Muscle of leg (tissue), 11 donors: ENCODE data around the gene PYGM. TPM values are rescaled to one million over a fixed set of nuclear protein-coding genes. Genes with fewer than 3 reads are reported as not detected.

Experiments used
- DNase-seq: peaks from one replicate; pipeline ENCODE4 v3.0.0; 2013
- H3K27ac ChIP-seq: one replicate; pipeline ENCODE4 v1.5.1; 2013; ENCODE audit warnings: mild to moderate bottlenecking, low read length, control low read depth
- H3K27me3 ChIP-seq: one replicate; pipeline ENCODE4 v1.6.1; 2013; ENCODE audit warnings: low read length; ENCODE audit not compliant: control insufficient read depth, insufficient read depth
- H3K36me3 ChIP-seq: one replicate; pipeline ENCODE4 v1.6.1; 2013; ENCODE audit warnings: low read length; ENCODE audit not compliant: control insufficient read depth, insufficient read depth
- H3K4me1 ChIP-seq: one replicate; pipeline ENCODE4 v1.6.1; 2013; ENCODE audit warnings: low read length; ENCODE audit not compliant: control insufficient read depth, insufficient read depth
- H3K4me3 ChIP-seq: one replicate; pipeline ENCODE4 v1.5.1; 2013; ENCODE audit warnings: low read length, control low read depth
- H3K9me3 ChIP-seq: replicated peaks from 2 replicates; pipeline ENCODE4 v1.6.1; 2013; ENCODE audit warnings: low read depth, low read length; ENCODE audit not compliant: control insufficient read depth
- WGBS: methylation state at CpG from one replicate; pipeline ENCODE4 v1.1.5; 2013; ENCODE audit warnings: missing lambda C conversion rate; ENCODE audit not compliant: insufficient coverage; 5-methylcytosine and 5-hydroxymethylcytosine counted together
- polyA plus RNA-seq, 8 donors: library from polyadenylated mRNA; unstranded; fragments of 120-200 nt; gene quantifications; one replicate each; pipeline versions ENCODE4 v1.2.1 to v1.2.3, GENCODE V29; 2013; ENCODE audit warnings: inconsistent platforms in 1 of 8, low replicate concordance in 1 of 8; ENCODE audit not compliant: insufficient read length in 8 of 8, insufficient read depth in 1 of 8
- total RNA-seq: library from RNA; stranded (reverse); fragments of 120-200 nt; gene quantifications from one replicate; pipeline ENCODE4 v1.2.4, GENCODE V29; 2013

Gene PYGM
- total and polyA plus RNA-seq, 9 donors, result 60.3 to 328 (median 182) TPM

DNA sequence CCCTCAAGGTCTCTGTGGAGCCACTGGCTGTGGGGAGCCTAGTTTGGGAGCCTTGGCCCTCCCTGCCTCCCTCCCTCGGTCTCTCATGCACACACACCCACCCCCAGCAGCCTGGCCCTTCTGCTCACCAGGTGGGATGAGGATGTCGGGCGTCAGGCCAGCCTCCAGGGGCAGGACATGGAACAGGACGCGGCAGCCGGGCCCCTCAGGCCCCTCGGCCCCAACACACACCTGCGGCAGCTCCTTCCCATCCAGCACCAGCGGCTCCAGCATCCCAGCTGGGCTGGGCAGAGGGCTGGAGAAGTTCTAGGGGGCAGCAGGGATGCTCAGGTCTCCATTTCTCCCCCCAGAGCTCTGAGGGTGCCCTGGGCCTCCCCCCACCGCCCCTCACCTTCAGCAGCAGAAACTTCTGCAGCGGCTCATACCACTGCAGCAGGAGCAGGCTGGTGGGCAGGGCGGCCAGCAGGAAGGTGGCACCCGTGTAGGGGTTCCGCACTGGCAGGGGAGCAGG, 32.1 kb upstream of the PYGM start:
- Histone ChIP-seq H3K9me3 (no peaks in the 10 kb centered on the region), H3K27me3 (no peaks in the 10 kb centered on the region), H3K4me1 (peaks cover 18% of the 10 kb centered on the region), H3K4me3 (no peak overlapping the region), H3K27ac (no peak overlapping the region), H3K36me3 (peaks cover 23% of the 10 kb centered on the region)
- 77% methylated on average over 7 of the region's 14 CpGs for WGBS
- DNase-seq, result no peak

DNA sequence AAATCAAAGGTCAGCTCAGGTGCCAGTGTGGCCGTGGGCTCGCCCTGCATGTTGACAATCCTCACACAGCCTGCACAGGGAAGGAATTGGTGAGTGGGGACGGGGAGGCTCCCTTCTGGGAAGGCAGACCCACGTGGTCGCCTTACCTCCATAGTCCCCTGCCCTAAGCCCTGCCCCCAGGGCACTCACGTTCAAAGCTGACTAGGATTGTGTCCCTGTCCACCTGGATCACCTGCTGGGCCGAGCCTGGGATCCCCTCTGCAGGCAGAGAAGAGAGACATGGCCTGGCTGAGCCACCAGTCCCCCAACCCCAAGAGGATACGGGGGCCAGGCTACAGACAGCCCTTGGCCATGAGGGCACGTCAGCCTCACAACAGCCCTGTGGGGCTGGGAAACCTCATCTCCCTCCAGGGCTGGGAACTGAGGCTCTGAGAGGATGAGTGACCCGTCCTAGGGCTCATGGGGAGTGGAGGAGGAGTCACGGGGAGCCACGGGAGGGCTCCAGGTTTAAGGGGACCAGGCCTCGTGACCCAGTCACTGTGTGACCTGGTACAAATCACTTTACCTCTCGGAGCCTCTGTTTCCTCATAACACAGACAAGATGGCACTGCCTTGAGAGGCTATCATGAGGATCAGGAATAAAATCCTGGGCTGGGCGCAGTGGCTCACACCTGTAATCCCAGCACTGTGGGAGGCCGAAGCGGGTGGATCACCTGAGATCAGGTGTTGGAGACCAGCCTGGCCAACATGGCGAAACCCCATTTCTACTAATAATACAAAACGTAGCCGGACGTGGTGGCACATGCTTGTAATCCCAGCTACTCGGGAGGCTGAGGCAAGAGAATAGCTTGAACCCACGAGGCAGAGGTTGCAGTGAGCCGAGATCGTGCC, 30.7 kb upstream of the PYGM start:
- 81% methylated on average over 15 of the region's 25 CpGs for WGBS
- Histone ChIP-seq H3K4me3 (no peak overlapping the region), H3K9me3 (no peaks in the 10 kb centered on the region), H3K27ac (no peak overlapping the region), H3K27me3 (no peaks in the 10 kb centered on the region), H3K4me1 (peaks cover 18% of the 10 kb centered on the region), H3K36me3 (peaks cover 19% of the 10 kb centered on the region)
- no peak for DNase-seq

DNA sequence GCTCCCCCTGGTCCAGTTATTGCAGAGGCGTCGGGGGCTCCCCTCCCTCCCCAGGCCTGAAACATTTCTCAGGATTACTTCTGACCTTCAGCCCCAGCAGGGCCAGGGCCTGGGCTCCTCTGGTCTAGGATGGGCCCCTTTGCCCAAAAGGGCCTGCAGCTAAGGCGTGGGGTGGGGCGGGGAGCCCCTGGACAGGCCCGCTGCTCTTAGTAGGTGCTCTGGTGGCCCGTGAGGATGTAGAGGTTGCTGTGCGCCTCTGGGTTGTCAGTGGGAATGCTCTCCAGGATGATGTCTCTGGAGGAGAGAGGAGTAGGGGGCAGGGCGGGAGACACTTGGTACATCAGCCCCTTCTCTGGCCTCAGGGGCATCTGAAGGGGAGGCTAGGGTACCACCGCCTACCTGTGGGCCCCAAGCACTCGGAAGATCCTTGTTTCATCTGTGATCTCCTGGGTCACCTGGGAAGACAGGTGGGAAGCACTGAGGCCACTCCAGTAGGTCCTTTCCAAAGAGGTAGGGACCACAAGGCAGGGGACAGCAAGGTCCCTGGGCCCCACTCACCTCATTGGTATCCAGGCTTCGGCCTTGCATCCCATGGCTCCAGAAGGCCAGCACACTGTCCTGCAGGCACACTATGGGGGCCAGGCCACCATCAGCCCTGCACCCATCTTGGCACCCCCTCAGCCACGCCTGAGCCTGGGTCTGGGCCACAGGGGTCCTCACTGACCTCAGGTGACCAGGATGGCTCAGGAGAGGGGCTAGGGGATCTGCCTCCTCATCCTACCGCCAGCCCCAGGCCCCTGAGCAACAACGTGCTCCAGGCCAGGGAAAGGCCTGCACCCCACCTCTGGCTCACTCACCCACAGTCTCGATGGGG, 29.8 kb upstream of the PYGM start:
- 92% methylated on average over 10 of the region's 15 CpGs for WGBS
- no peak overlapping the region for H3K27ac ChIP-seq
- H3K4me3 ChIP-seq, result no peak overlapping the region
- no peaks in the 10 kb centered on the region for H3K27me3 ChIP-seq
- H3K36me3 ChIP-seq, result peaks cover 19% of the 10 kb centered on the region
- no peak for DNase-seq
- no peaks in the 10 kb centered on the region for H3K9me3 ChIP-seq
- peaks cover 18% of the 10 kb centered on the region for H3K4me1 ChIP-seq

GRCh38 chr11:64788321-64789215, 28.8 kb upstream of the PYGM start:
- peaks cover 12% of the 10 kb centered on the region for H3K4me1 ChIP-seq
- H3K9me3 ChIP-seq, result no peaks in the 10 kb centered on the region
- 79% methylated on average over 6 of the region's 9 CpGs for WGBS
- H3K36me3 ChIP-seq, result peaks cover 19% of the 10 kb centered on the region
- no peaks in the 10 kb centered on the region for H3K27me3 ChIP-seq
- no peak for DNase-seq
- H3K27ac ChIP-seq, result no peak overlapping the region
- no peak overlapping the region for H3K4me3 ChIP-seq

- Histone ChIP-seq H3K4me3 (no peak overlapping the region), H3K4me1 (peaks cover 6% of the 10 kb centered on the region), H3K27ac (no peak overlapping the region), H3K36me3 (peaks cover 21% of the 10 kb centered on the region), H3K27me3 (no peaks in the 10 kb centered on the region), H3K9me3 (no peaks in the 10 kb centered on the region)
- peak; percentile 58 for DNase-seq
- 11% methylated on average over 8 of the region's 15 CpGs for whole genome bisulfite sequencing
Measured at GRCh38 chr11:64787526-64788320, 27.9 kb upstream of the PYGM start.

GRCh38 chr11:64786308-64786707, 26.5 kb upstream of the PYGM start:
- Histone ChIP-seq H3K4me1 (peaks cover 6% of the 10 kb centered on the region), H3K9me3 (no peaks in the 10 kb centered on the region), H3K36me3 (peaks cover 20% of the 10 kb centered on the region), H3K27me3 (no peaks in the 10 kb centered on the region), H3K27ac (no peak overlapping the region), H3K4me3 (no peak overlapping the region)
- DNase-seq, result no peak
- 93% methylated on average over 8 of the region's 10 CpGs for WGBS

- Histone ChIP-seq H3K4me3 (no peak overlapping the region), H3K27ac (no peak overlapping the region), H3K27me3 (no peaks in the 10 kb centered on the region), H3K9me3 (no peaks in the 10 kb centered on the region), H3K36me3 (peaks cover 23% of the 10 kb centered on the region), H3K4me1 (peaks cover 6% of the 10 kb centered on the region)
- no peak for DNase-seq
- no CpG with 5 or more reads among the region's 12 CpGs for WGBS
Measured at GRCh38 chr11:64784813-64785581, 25.2 kb upstream of the PYGM start.

DNA sequence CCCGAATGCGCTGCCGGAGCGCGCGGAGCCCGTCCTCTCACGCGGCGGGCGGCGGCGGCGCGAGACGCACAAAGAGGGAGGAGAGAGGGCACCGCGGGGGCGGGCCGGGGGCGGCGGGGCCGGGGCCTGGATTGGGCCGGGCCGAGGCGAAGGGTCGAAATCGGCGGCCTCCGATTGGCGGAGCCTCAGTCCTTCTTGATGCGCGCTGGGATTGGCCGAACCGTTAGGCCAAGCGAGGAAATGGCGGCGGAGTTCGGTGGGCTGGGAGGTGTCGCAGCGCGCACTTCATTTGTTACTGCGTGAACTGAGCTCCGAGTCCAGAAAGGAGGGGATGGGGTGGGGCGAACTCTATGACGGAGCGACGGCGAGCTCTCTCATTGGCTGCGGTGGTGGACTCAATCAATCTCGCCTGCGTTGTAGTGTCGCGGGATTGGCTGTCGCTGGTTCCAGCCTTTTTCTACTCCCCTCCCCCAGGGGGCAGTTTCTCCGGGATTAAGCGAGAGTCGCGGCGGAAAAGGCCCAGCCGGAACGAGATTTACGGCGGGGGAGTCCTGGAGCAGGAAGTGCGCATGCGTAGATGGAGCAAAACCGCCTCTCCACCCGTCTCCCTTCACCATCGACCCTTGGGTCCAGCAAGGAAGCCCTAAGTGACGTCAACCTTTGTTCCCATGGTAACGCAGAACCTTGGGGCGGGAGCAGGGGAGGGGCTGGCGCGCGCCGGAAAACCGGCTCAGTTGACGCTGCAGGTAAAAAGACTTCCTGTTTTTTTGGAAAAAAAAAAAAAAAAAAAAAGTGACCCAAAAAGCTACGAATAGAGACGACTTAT, 18.9 kb upstream of the PYGM start, which contains the start of gene SF1:
SF1 (minus strand) TSS at position 70 of the 826 bp plus-strand sequence. CDS start 150 bp downstream, outside the sequence.
- DNase-seq, result peak; percentile 100
- H3K9me3 ChIP-seq, result no peaks in the 10 kb centered on the region
- H3K4me1 ChIP-seq, result peaks cover 19% of the 10 kb centered on the region
- H3K4me3 ChIP-seq, result peak within 1 kb of the TSS; percentile 87
- under 1% methylated on average over 67 of the region's 80 CpGs for WGBS
- peaks cover 37% of the 10 kb centered on the region for H3K36me3 ChIP-seq
- peak within 1 kb of the TSS; percentile 97 for H3K27ac ChIP-seq
- H3K27me3 ChIP-seq, result no peaks in the 10 kb centered on the region
